DND-41 (cell line): ENCODE data around the gene PTCD2.

ENCODE experiments used
- ATAC-seq: fragments of 200-7000 bp; cut with Tn5 transposase; 3 replicates; pipeline ENCODE4 v1.9.1; 2021; ENCODE audit warnings: low read depth; ENCODE audit not compliant: insufficient read depth
- DNase-seq: peaks from one replicate; pipeline ENCODE4 v3.0.0-alpha.2; 2020
- H2AFZ ChIP-seq: 2 replicates; pipeline ENCODE4 v1.6.0; 2012; ENCODE audit warnings: low read depth, low read length
- H3K27ac ChIP-seq: 2 replicates; pipeline ENCODE4 v1.5.1; 2012; ENCODE audit warnings: low read length, inconsistent platforms
- H3K27me3 ChIP-seq: fragments of 200-600 bp; sonication (generic); 2 replicates; pipeline ENCODE4 v1.6.0; 2012; ENCODE audit warnings: low read length, mild to moderate bottlenecking, inconsistent platforms; ENCODE audit not compliant: insufficient read depth, poor library complexity
- H3K36me3 ChIP-seq: 2 replicates; pipeline ENCODE4 v1.5.1; 2012; ENCODE audit warnings: low read length, inconsistent platforms; ENCODE audit not compliant: insufficient read depth
- H3K4me1 ChIP-seq: 2 replicates; pipeline ENCODE4 v1.5.1; 2012; ENCODE audit warnings: mild to moderate bottlenecking, low read length; ENCODE audit not compliant: insufficient read depth
- H3K4me2 ChIP-seq: 2 replicates; pipeline ENCODE4 v1.6.0; 2012; ENCODE audit warnings: mild to moderate bottlenecking, moderate library complexity, low read length, inconsistent platforms; ENCODE audit not compliant: insufficient read depth
- H3K4me3 ChIP-seq, 2 experiments: fragments of 200-600 bp in 1 of 2; shearing (Covaris generic) in 1 of 2; 2 replicates each; pipeline ENCODE4 v1.5.1; 2012 to 2016; ENCODE audit warnings: inconsistent platforms in 2 of 2, low read length in 2 of 2, mild to moderate bottlenecking in 2 of 2, low read depth in 1 of 2, moderate library complexity in 1 of 2
- H3K79me2 ChIP-seq: 2 replicates; pipeline ENCODE4 v1.6.0; 2012; ENCODE audit warnings: low read length, inconsistent platforms; ENCODE audit not compliant: insufficient read depth
- H3K9ac ChIP-seq: 2 replicates; pipeline ENCODE4 v1.6.0; 2012; ENCODE audit warnings: low read depth, mild to moderate bottlenecking, inconsistent platforms, low read length, moderate library complexity
- H3K9me3 ChIP-seq: 2 replicates; pipeline ENCODE4 v1.5.1; 2012; ENCODE audit warnings: low read length, moderate library complexity, mild to moderate bottlenecking, inconsistent platforms; ENCODE audit not compliant: insufficient read depth, severe bottlenecking
- H4K20me1 ChIP-seq: 2 replicates; pipeline ENCODE4 v1.6.0; 2012; ENCODE audit warnings: low read length; ENCODE audit not compliant: insufficient read depth
- EZH2 ChIP-seq: IDR thresholded peaks from 3 replicates; pipeline ENCODE4 v1.6.1; 2012; ENCODE audit warnings: borderline replicate concordance, low read depth, mild to moderate bottlenecking, moderate library complexity, low read length, inconsistent platforms; ENCODE audit not compliant: severe bottlenecking
- TF ChIP-seq, protein P1 (sequence below): IDR thresholded peaks from 2 replicates; pipeline ENCODE4 v1.5.1; 2012; ENCODE audit warnings: borderline replicate concordance, low read length, moderate library complexity, mild to moderate bottlenecking; ENCODE audit not compliant: poor library complexity, severe bottlenecking; ENCODE audit errors: extremely low read depth

The PTCD2 gene

GRCh38 chr5:72292411-72292810, 27.8 kb upstream of the PTCD2 start:
- TF ChIP-seq, protein P1, sequence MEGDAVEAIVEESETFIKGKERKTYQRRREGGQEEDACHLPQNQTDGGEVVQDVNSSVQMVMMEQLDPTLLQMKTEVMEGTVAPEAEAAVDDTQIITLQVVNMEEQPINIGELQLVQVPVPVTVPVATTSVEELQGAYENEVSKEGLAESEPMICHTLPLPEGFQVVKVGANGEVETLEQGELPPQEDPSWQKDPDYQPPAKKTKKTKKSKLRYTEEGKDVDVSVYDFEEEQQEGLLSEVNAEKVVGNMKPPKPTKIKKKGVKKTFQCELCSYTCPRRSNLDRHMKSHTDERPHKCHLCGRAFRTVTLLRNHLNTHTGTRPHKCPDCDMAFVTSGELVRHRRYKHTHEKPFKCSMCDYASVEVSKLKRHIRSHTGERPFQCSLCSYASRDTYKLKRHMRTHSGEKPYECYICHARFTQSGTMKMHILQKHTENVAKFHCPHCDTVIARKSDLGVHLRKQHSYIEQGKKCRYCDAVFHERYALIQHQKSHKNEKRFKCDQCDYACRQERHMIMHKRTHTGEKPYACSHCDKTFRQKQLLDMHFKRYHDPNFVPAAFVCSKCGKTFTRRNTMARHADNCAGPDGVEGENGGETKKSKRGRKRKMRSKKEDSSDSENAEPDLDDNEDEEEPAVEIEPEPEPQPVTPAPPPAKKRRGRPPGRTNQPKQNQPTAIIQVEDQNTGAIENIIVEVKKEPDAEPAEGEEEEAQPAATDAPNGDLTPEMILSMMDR: no peak
- no peak for TF ChIP-seq EZH2
- Histone ChIP-seq H3K27me3 (no peaks in the 10 kb centered on the region), H4K20me1 (peaks cover 6% of the 10 kb centered on the region; the same call in 1 of the 2 replicates), H3K79me2 (no peaks in the 10 kb centered on the region), H2AFZ (no peak overlapping the region), H3K27ac (no peak overlapping the region), H3K4me2 (no peak overlapping the region), H3K4me3 (no peak overlapping the region), H3K9ac (no peak overlapping the region), H3K4me1 (no peaks in the 10 kb centered on the region), H3K9me3 (no peaks in the 10 kb centered on the region), H3K36me3 (peaks cover 74% of the 10 kb centered on the region)
- no peak for DNase-seq
- no peak for ATAC-seq

DNA sequence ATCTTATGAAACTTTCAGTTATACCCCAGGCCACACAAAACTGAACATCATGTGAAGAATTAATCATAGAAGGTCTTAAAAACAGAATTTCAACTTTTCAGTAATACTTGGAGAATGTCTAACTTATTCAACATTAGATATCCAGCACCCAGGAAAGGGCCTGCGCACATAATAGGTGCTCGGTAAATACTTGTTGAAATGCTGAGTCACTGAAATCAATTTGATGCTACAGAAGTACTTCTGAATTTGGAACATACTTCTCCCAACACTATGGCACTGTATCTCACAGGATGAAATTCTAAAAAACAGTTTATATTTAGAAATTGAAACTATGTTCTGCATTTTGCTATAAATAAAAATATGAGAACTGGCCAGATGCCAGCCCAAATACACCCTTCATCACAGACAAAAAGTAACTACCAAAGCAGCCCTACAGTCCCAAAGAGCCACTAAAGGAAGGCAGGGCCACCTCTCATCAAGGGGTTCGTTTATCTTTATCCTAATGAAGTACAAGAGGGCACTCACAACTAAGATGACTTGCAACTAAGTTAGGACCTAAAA, 26.6 kb upstream of the PTCD2 start:
- peaks cover 6% of the 10 kb centered on the region; the same call in 1 of the 2 replicates for H4K20me1 ChIP-seq
- TF ChIP-seq EZH2: no peak
- TF ChIP-seq, protein P1: no peak
- no peak overlapping the region for H3K4me2 ChIP-seq

DNA sequence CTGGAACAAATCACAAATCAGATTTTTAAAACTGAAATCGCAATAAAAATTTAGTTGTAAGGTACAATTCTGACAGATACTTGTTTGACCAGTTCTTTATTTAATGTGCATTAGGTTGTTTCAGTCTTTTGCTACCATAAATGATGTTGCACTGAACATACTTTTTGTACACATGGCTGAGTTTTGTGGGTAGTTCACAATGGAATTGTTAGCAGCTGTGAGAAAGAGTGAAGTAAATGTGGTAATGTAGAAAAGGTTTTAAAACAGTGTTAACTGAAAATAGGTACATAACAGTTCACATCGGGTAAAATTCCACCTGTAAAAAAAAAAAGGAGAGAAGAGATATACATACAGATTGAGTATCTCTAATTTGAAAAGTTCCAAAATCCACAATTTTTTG, 25.7 kb upstream of the PTCD2 start:
- H3K36me3 ChIP-seq: peaks cover 57% of the 10 kb centered on the region
- no peak for TF ChIP-seq EZH2
- TF ChIP-seq, protein P1: no peak

More for the DNA sequence above, 26.6 kb upstream of the PTCD2 start:
- Histone ChIP-seq H3K9me3 (no peaks in the 10 kb centered on the region), H2AFZ (no peak overlapping the region), H3K27ac (no peak overlapping the region), H3K27me3 (no peaks in the 10 kb centered on the region), H3K9ac (no peak overlapping the region), H3K4me1 (no peaks in the 10 kb centered on the region), H3K36me3 (peaks cover 65% of the 10 kb centered on the region), H3K4me3 (no peak overlapping the region), H3K79me2 (peaks cover under 1% of the 10 kb centered on the region; the same call in 1 of the 2 replicates)
- no peak for DNase-seq
- no peak for ATAC-seq

GRCh38 chr5:72295539-72295938, 24.6 kb upstream of the PTCD2 start:
- DNase-seq (no peak), ATAC-seq (no peak)
- H3K27ac ChIP-seq: no peak overlapping the region
- H3K9ac ChIP-seq: no peak overlapping the region
- peaks cover 64% of the 10 kb centered on the region for H3K36me3 ChIP-seq
- peaks cover 20% of the 10 kb centered on the region for H3K79me2 ChIP-seq
- no peaks in the 10 kb centered on the region for H3K27me3 ChIP-seq
- no peak overlapping the region for H3K4me3 ChIP-seq
- TF ChIP-seq, protein P1: no peak
- TF ChIP-seq EZH2: no peak
- peaks cover 3% of the 10 kb centered on the region; the same call in 1 of the 2 replicates for H4K20me1 ChIP-seq
- no peaks in the 10 kb centered on the region for H3K9me3 ChIP-seq
- no peaks in the 10 kb centered on the region for H3K4me1 ChIP-seq
- no peak overlapping the region for H3K4me2 ChIP-seq
- H2AFZ ChIP-seq: no peak overlapping the region

More for the DNA sequence above, 25.7 kb upstream of the PTCD2 start:
- H3K4me1 ChIP-seq: no peaks in the 10 kb centered on the region
- peaks cover 9% of the 10 kb centered on the region for H3K79me2 ChIP-seq
- no peak overlapping the region for H3K9ac ChIP-seq
- no peak for ATAC-seq
- H3K27me3 ChIP-seq: no peaks in the 10 kb centered on the region
- no peaks in the 10 kb centered on the region for H3K9me3 ChIP-seq
- H2AFZ ChIP-seq: no peak overlapping the region
- H3K4me2 ChIP-seq: no peak overlapping the region
- peaks cover 3% of the 10 kb centered on the region; the same call in 1 of the 2 replicates for H4K20me1 ChIP-seq
- H3K4me3 ChIP-seq: no peak overlapping the region
- H3K27ac ChIP-seq: no peak overlapping the region
- no peak for DNase-seq
